NCI-H2196 (cell line): ENCODE results near the gene RET.

ENCODE experiments used
- DNase-seq: peaks from one replicate; lab custom pipeline; 2025; ENCODE audit not compliant: unreplicated experiment; lab: John Stamatoyannopoulos, UW

Gene RET

DNA sequence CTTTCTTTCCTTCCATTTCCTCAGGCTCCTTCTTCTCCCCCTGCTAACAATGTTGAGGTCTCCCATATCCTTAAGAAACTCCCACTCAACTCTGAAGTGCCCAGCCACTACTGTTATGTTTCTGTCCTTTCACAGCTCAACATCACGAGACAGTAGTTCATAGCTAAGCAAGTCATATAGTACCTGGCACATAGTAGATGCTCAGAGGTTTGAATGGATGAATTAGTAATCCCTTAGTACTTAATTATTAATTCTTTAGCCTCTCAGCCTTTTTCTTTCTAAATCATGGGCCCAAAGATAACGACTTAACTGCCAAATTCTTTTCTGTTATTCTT, 84.0 kb downstream of the RET start:
- DNase-seq: no peak

DNA sequence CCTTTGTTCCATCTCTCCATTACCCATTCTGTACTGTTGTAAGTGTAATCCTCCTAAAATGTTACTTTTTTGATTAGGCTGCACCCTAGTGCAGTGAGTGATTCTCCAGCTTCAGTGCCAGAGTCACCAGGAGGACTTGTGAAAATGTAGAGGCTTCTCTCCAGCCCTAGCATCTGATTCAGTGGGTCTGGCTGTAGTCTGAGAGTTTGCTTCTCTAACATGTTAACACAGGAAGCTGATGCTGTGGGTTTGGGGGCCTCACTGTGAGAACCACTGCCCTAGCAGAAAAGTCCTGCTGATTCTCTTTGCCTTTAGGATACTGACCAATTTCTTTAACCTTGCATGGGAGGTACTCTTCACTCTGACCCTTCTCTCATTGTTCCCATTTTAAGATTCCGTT, 85.7 kb downstream of the RET start:
- DNase-seq: no peak

DNA sequence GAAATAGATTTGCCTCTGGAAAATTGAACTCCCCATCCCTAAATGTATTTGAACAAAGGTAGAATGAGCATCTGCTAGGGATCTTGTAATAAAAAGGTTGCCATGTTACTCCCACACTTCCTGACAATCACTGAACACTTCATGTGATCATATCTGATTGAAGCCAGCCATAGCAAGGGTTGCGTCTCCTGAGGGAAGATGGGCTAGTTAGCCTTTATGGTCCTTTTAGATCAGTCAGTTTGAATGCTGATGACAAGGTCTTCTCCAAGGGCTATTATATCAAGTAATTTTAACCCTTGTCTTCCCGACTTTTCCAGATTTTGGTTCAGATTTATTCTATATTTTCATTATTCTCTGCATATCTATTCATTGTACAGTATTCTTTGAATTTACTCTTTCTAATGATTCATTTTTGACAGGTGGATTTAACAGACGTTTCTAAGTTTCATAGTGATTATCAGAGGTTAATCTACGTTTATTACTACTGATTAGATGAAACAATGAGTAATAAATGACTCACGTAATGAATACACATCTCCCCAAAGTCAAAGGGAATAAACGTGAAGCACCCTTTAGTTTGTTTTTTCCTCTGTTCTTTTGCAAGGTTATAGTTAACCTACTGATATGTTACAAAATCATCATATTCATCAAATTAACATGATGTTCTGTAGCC, 89.5 kb downstream of the RET start:
- DNase-seq: no peak

DNA sequence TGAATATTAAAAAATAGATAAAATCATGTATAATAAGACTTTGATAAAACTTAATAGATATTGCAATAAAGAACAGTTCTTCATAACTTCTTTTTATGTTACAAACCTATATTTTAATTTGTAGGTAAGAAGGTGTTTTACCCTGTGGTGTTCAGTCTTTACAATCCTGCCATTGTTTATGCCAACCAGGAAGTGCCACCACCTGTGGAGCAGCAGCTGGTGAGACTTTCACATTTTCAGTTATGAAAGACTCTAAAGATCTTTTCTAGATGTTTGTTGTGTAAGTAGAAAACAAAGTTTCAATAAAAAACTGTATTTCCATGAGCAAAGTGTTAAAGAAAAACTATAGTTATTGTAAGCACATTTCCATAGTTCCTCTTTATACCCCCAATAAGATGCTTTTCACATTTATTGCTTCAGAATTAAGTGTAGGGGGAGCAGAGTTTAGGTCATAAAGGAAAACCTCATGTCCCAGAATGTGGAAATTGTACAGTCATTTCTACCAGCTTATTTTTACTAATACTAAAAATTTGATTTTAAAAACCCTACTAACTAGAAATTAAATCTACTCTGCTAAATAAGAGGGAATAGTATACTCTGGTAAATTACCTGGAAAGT, 90.1 kb downstream of the RET start:
- peak; percentile 14 for DNase-seq

DNA sequence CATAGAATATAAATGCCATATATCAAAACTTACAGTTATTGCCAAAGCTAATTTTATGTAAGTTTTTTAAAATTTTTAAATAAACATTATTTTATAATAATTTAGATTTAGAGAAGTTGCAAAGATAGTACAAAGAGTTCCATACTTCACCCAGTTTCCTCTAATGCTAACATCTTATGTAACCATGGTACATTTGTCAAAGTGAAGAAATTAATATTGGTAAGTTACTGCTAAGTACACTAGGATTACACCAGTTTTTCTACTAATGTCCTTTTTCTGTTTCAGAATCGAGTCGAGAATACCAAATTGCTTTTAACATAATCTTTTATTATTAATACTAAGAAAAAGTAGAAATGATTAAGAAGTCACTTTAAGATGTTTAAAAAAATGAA, 90.6 kb downstream of the RET start:
- DNase-seq: no peak

DNA sequence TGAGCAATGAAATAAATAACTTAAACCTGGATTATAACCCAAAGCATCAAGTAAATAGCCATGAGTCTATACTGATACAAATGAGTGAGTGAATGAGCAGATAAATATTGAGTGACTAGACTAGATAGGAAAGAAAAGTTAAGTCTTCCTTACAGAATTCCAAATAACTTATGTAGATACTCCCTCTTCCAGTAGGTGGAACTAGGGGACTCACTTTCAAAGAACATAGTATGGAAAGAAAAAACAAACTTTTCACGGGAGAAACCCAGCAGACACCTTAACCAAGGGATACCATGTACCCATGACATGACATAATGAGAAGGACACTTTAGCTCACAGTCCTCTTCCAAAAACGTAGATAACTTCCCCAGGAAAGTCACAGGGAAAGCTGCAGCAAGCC, 93.6 kb downstream of the RET start:
- no peak for DNase-seq

DNA sequence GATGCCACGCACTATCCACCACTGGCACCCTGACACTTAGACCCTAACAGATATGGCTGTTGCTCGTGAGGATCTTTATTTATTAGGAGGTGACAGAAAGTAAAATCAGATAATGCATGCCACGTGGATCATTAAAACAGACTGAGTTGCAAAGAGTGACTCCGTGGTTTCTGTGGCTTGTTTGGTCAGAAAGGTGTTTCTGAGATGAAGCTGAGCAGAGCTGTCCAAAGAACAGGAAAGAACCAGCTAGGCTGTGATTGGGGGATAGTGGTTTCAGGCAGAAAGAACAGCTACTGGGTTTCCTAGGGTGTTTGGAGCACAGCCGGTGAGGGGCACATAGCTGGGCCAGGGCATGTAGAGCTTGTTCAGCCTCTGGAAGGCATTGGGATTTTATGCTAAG, 95.8 kb downstream of the RET start:
- DNase-seq: no peak

DNA sequence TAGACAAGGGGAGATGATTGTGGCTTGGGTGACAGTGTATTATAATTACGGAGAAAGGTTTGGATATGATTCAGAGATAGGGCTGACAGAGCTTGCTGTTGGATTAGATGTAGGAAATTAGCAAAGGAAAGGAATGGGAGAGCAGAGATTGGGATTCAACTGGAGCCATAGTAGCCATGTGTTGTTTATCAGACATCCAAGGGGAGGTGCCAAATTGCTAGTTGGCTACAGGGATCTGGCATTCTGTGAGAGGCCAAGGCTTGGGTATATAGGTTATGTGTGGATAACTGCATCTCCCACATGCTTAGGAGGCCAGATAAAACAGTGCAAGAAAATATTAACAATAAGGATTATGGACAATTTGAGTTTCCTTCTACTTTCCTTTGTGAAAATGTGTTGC, 96.3 kb downstream of the RET start:
- no peak for DNase-seq

DNA sequence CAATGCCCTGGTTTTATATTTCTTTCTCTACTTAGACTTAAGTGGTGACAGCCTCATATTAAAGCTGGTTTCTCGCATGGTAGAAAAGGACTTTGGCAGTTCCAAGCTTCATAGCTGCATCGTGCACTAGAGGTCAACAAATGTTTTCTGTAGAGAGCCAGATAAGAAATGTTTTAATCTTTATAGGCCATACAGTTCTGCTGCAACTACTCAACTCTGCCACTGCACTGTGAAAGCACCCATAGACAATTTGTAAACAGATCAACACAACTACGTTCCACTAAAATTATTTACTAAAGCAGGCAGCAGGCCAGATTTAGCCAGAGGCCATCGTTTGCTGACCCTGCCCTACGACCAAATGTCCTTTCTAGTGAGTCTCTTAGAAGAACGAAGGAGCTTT, 98.1 kb downstream of the RET start:
- DNase-seq: no peak

DNA sequence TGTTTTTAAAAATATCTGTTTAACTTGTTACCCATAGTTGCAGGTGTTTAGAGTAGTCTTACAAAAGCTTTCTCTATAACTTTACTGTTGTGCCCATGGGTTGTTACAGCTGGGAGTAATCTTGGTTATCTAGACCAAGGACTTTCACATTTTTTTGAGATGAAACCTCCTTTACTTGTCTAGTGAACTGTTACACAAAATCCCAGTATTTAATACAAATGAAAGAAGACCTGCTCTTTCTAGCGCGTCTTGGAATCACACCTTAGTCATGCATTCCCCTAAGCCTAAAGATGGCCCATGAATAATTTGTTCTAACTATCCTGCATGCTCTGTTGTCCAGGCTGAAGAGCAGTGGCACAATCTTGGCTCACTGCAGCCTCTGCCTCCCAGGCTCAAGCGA, 99.4 kb downstream of the RET start:
- no peak for DNase-seq

DNA sequence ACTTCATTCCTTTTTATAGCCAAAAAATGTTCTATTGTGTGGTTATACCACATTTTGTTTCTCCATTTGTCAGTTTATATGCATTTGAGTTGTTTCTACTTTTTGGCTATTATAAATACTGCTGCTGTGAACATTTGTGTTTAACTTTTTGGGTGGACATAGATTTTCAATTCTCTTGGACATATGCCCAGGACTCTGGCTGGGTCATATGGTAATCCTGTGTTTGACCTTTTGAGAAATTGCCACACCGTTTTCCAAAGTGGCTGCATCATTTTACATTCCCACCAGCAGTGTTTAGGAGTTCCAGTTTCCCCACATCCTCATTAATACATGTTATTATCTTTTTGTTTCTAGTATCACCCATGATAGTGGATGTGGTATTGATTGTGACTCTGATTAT, 100.7 kb downstream of the RET start:
- no peak for DNase-seq
